BE2C (cell line): Measurements from ENCODE around the gene OPA3.

Source experiments
- DNase-seq: peaks from one replicate; pipeline ENCODE4 v3.0.0-alpha.2; 2020
- H3K27me3 ChIP-seq: fragments of 250-450 bp; sonication (Bioruptor Pico); 2 replicates; pipeline ENCODE4 v1.5.1; 2020; ENCODE audit warnings: mild to moderate bottlenecking
- H3K36me3 ChIP-seq: fragments of 250-450 bp; sonication (Bioruptor Pico); 2 replicates; pipeline ENCODE4 v1.5.1; 2020; ENCODE audit warnings: mild to moderate bottlenecking
- H3K4me1 ChIP-seq: fragments of 250-450 bp; sonication (Bioruptor Pico); 2 replicates; pipeline ENCODE4 v1.5.1; 2020
- H3K4me3 ChIP-seq: 2 replicates; pipeline ENCODE4 v1.5.1; 2011; ENCODE audit warnings: low read depth, low read length
- H3K9me3 ChIP-seq: fragments of 250-450 bp; sonication (Bioruptor Pico); 2 replicates; pipeline ENCODE4 v1.5.1; 2020
- CTCF ChIP-seq: IDR thresholded peaks from 2 replicates; pipeline ENCODE4 v1.5.1; 2012; ENCODE audit warnings: mild to moderate bottlenecking, low read depth, low read length

The OPA3 gene

GRCh38 chr19:45599286-45599685 lies 14.7 kb upstream of the OPA3 start:
- Histone ChIP-seq H3K4me3 (no peak overlapping the region), H3K9me3 (no peaks in the 10 kb centered on the region), H3K36me3 (no peaks in the 10 kb centered on the region), H3K27me3 (peaks cover 50% of the 10 kb centered on the region), H3K4me1 (peaks cover 10% of the 10 kb centered on the region)
- peak; percentile 35 for DNase-seq
- no peak for TF ChIP-seq CTCF

- Histone ChIP-seq H3K9me3 (no peaks in the 10 kb centered on the region), H3K36me3 (no peaks in the 10 kb centered on the region), H3K4me1 (peaks cover 10% of the 10 kb centered on the region), H3K27me3 (peaks cover 46% of the 10 kb centered on the region), H3K4me3 (peak overlapping the region; percentile 15)
- DNase-seq, result no peak
- TF ChIP-seq CTCF, result no peak
Measured at GRCh38 chr19:45598267-45599001, 13.8 kb upstream of the OPA3 start.

GRCh38 chr19:45597425-45598111 lies 13.0 kb upstream of the OPA3 start:
- TF ChIP-seq CTCF, result no peak
- H3K27me3 ChIP-seq, result peaks cover 39% of the 10 kb centered on the region
- H3K4me3 ChIP-seq, result peak overlapping the region; percentile 15
- H3K9me3 ChIP-seq, result no peaks in the 10 kb centered on the region
- H3K36me3 ChIP-seq, result no peaks in the 10 kb centered on the region
- no peak for DNase-seq
- peaks cover 10% of the 10 kb centered on the region for H3K4me1 ChIP-seq

- H3K4me1 ChIP-seq, result peaks cover 10% of the 10 kb centered on the region
- TF ChIP-seq CTCF, result no peak
- DNase-seq, result no peak
- no peaks in the 10 kb centered on the region for H3K9me3 ChIP-seq
- peaks cover 22% of the 10 kb centered on the region for H3K27me3 ChIP-seq
- H3K36me3 ChIP-seq, result no peaks in the 10 kb centered on the region
- H3K4me3 ChIP-seq, result no peak overlapping the region
Measured at GRCh38 chr19:45595814-45596213, 11.2 kb upstream of the OPA3 start.

GRCh38 chr19:45593520-45593919 lies 8.9 kb upstream of the OPA3 start:
- H3K4me1 ChIP-seq, result no peaks in the 10 kb centered on the region
- H3K9me3 ChIP-seq, result no peaks in the 10 kb centered on the region
- H3K27me3 ChIP-seq, result peaks cover under 1% of the 10 kb centered on the region; the same call in 1 of the 2 replicates
- no peak for DNase-seq
- H3K36me3 ChIP-seq, result no peaks in the 10 kb centered on the region
- H3K4me3 ChIP-seq, result no peak overlapping the region
- no peak for TF ChIP-seq CTCF

GRCh38 chr19:45592366-45592765 lies 7.8 kb upstream of the OPA3 start:
- DNase-seq, result no peak
- Histone ChIP-seq H3K4me1 (no peaks in the 10 kb centered on the region), H3K4me3 (no peak overlapping the region), H3K36me3 (no peaks in the 10 kb centered on the region), H3K27me3 (no peaks in the 10 kb centered on the region), H3K9me3 (no peaks in the 10 kb centered on the region)
- no peak for TF ChIP-seq CTCF
